Osteoblast (primary cell): ENCODE data around the gene CHST12. TPM values are rescaled to one million over a fixed set of nuclear protein-coding genes. Genes with fewer than 3 reads are reported as not detected.
A peak's percentile ranks its signal among the peaks of the same experiment; 100 is the strongest.

ENCODE experiments used
- DNase-seq: peaks from one replicate; pipeline ENCODE4 v3.0.0; 2011; ENCODE audit warnings: low spot score, mixed read lengths; ENCODE audit not compliant: insufficient read length; ENCODE audit errors: missing footprints
- H2AFZ ChIP-seq: 2 replicates; pipeline ENCODE4 v1.6.0; 2011; ENCODE audit warnings: mild to moderate bottlenecking, low read length
- H3K27ac ChIP-seq: 2 replicates; pipeline ENCODE4 v1.5.1; 2011; ENCODE audit warnings: mild to moderate bottlenecking, low read depth, low read length, moderate library complexity
- H3K27me3 ChIP-seq: 2 replicates; pipeline ENCODE4 v1.6.0; 2012; ENCODE audit warnings: mild to moderate bottlenecking, control low read depth, inconsistent platforms, low read length, moderate library complexity; ENCODE audit not compliant: insufficient read depth
- H3K36me3 ChIP-seq: 2 replicates; pipeline ENCODE4 v1.5.1; 2011; ENCODE audit warnings: mild to moderate bottlenecking, low read length, control low read depth, moderate library complexity; ENCODE audit not compliant: insufficient read depth
- H3K4me1 ChIP-seq: 2 replicates; pipeline ENCODE4 v1.5.1; 2011; ENCODE audit warnings: mild to moderate bottlenecking, low read length, control low read depth, moderate library complexity; ENCODE audit not compliant: insufficient read depth
- H3K4me2 ChIP-seq: 2 replicates; pipeline ENCODE4 v1.6.0; 2011; ENCODE audit warnings: mild to moderate bottlenecking, low read length; ENCODE audit not compliant: insufficient read depth
- H3K4me3 ChIP-seq: fragments of 200-600 bp; sonication (generic); 3 replicates; pipeline ENCODE4 v1.5.1; 2012; ENCODE audit warnings: mild to moderate bottlenecking, low read length, inconsistent platforms; ENCODE audit not compliant: insufficient read depth
- H3K79me2 ChIP-seq: 2 replicates; pipeline ENCODE4 v1.6.0; 2012; ENCODE audit warnings: mild to moderate bottlenecking, low read length, control low read depth, inconsistent platforms; ENCODE audit not compliant: insufficient read depth
- H3K9me3 ChIP-seq: 2 replicates; pipeline ENCODE4 v1.5.1; 2011; ENCODE audit warnings: low read depth, low read length, control low read depth
- H4K20me1 ChIP-seq: 2 replicates; pipeline ENCODE4 v1.6.0; 2012; ENCODE audit warnings: mild to moderate bottlenecking, low read length, control low read depth; ENCODE audit not compliant: insufficient read depth
- CTCF ChIP-seq: IDR thresholded peaks from 2 replicates; pipeline ENCODE4 v1.5.1; 2011; ENCODE audit warnings: mild to moderate bottlenecking, low read depth, low read length, moderate library complexity; ENCODE audit errors: extremely low read depth
- total RNA-seq: library from RNA; depleted of rRNA; stranded (reverse); fragments of >200 nt; gene quantifications from 2 replicates; pipeline ENCODE4 v1.2.3, GENCODE V29; 2012

The CHST12 gene
- total RNA-seq, 1 donor, result 4.0 TPM

- Histone ChIP-seq H2AFZ (no peak overlapping the region), H3K27ac (no peak overlapping the region), H3K9me3 (no peaks in the 10 kb centered on the region), H3K4me2 (no peak overlapping the region), H4K20me1 (no peaks in the 10 kb centered on the region), H3K27me3 (no peaks in the 10 kb centered on the region), H3K4me1 (peaks cover 14% of the 10 kb centered on the region), H3K4me3 (no peak overlapping the region), H3K36me3 (no peaks in the 10 kb centered on the region), H3K79me2 (no peaks in the 10 kb centered on the region)
- TF ChIP-seq CTCF, result no peak
- peak; percentile 44 for DNase-seq
Measured at GRCh38 chr7:2398506-2398905, 4.9 kb upstream of the CHST12 start.

GRCh38 chr7:2399848-2400587 is 3.4 kb upstream of the CHST12 start:
- H3K4me1 ChIP-seq, result peaks cover 18% of the 10 kb centered on the region
- H3K27ac ChIP-seq, result peak overlapping the region; percentile 72
- peak overlapping the region; percentile 49 for H3K4me2 ChIP-seq
- DNase-seq, result peak; percentile 97
- H4K20me1 ChIP-seq, result peaks cover 7% of the 10 kb centered on the region
- H3K9me3 ChIP-seq, result no peaks in the 10 kb centered on the region
- H2AFZ ChIP-seq, result peak overlapping the region; percentile 68
- peak overlapping the region; percentile 3 for H3K4me3 ChIP-seq
- TF ChIP-seq CTCF, result no peak
- no peaks in the 10 kb centered on the region for H3K27me3 ChIP-seq
- no peaks in the 10 kb centered on the region for H3K36me3 ChIP-seq
- peaks cover 9% of the 10 kb centered on the region for H3K79me2 ChIP-seq

- H3K36me3 ChIP-seq, result no peaks in the 10 kb centered on the region
- peaks cover 27% of the 10 kb centered on the region for H3K79me2 ChIP-seq
- H3K4me2 ChIP-seq, result peak overlapping the region; percentile 92
- H2AFZ ChIP-seq, result peak overlapping the region; percentile 95
- TF ChIP-seq CTCF, result no peak
- peak overlapping the region; percentile 79 for H3K4me3 ChIP-seq
- no peak for DNase-seq
- H4K20me1 ChIP-seq, result peaks cover 17% of the 10 kb centered on the region
- no peaks in the 10 kb centered on the region for H3K27me3 ChIP-seq
- H3K27ac ChIP-seq, result peak overlapping the region; percentile 61
- H3K9me3 ChIP-seq, result no peaks in the 10 kb centered on the region
- H3K4me1 ChIP-seq, result peaks cover 18% of the 10 kb centered on the region
Measured at GRCh38 chr7:2402687-2403013, 761 bp upstream of the CHST12 start.

GRCh38 chr7:2403718-2404648 is 572 bp downstream of the CHST12 start:
- DNase-seq, result peak; percentile 95
- Histone ChIP-seq H3K4me3 (peak overlapping the region; percentile 81), H3K9me3 (no peaks in the 10 kb centered on the region), H2AFZ (peak overlapping the region; percentile 72), H3K4me2 (peak overlapping the region; percentile 93), H3K79me2 (peaks cover 35% of the 10 kb centered on the region), H3K4me1 (peaks cover 18% of the 10 kb centered on the region), H3K27ac (peak overlapping the region; percentile 24), H3K27me3 (no peaks in the 10 kb centered on the region), H3K36me3 (no peaks in the 10 kb centered on the region), H4K20me1 (peaks cover 24% of the 10 kb centered on the region)
- no peak for TF ChIP-seq CTCF
